Measurements from ENCODE around the gene BAHCC1.
A peak's percentile ranks its signal among the peaks of the same experiment; 100 is the strongest.

GRCh38 chr17:81391936-81392908 is 3.0 kb upstream of the BAHCC1 start:
- TF ChIP-seq POLR2AphosphoS5 (IDR thresholded peaks at IDR 0.05) (peak; percentile 30), CTCF (IDR thresholded peaks at IDR 0.05) (no peak), POLR2A (IDR thresholded peaks at IDR 0.05) (no peak)

All from prostate gland (tissue), 2 donors.